ENCODE measurements around the gene NPAS1.
"Not testable (repeated sequence)": the region's sequence is repeated elsewhere in the genome, so short reads cannot be mapped to it uniquely, and the experiment has no call there.

NPAS1 gene

GRCh38 chr19:47049307-47049700, 29.7 kb downstream of the NPAS1 start:
- TF ChIP-seq, protein P1, sequence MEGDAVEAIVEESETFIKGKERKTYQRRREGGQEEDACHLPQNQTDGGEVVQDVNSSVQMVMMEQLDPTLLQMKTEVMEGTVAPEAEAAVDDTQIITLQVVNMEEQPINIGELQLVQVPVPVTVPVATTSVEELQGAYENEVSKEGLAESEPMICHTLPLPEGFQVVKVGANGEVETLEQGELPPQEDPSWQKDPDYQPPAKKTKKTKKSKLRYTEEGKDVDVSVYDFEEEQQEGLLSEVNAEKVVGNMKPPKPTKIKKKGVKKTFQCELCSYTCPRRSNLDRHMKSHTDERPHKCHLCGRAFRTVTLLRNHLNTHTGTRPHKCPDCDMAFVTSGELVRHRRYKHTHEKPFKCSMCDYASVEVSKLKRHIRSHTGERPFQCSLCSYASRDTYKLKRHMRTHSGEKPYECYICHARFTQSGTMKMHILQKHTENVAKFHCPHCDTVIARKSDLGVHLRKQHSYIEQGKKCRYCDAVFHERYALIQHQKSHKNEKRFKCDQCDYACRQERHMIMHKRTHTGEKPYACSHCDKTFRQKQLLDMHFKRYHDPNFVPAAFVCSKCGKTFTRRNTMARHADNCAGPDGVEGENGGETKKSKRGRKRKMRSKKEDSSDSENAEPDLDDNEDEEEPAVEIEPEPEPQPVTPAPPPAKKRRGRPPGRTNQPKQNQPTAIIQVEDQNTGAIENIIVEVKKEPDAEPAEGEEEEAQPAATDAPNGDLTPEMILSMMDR (conservative IDR thresholded peaks at IDR 0.05; ENCODE audit: low read length) = no peak
- DNase-seq (ENCODE audit: low read depth) = peak; percentile 84
- no peak overlapping the region for H3K4me3 ChIP-seq (ENCODE audit: low read length)

- H3K4me3 ChIP-seq (ENCODE audit: low read length); DNase-seq (ENCODE audit: low read depth): not testable (repeated sequence)
Measured at GRCh38 chr19:47050562-47050961, 30.9 kb downstream of the NPAS1 start.

GRCh38 chr19:47056411-47056810, 36.8 kb downstream of the NPAS1 start:
- no peak for DNase-seq (ENCODE audit: low read depth)
- TF ChIP-seq, protein P1 (conservative IDR thresholded peaks at IDR 0.05; ENCODE audit: low read length) = no peak
- H3K4me3 ChIP-seq (ENCODE audit: low read length) = no peak overlapping the region

GRCh38 chr19:47057328-47057727, 37.7 kb downstream of the NPAS1 start:
- TF ChIP-seq, protein P1 (conservative IDR thresholded peaks at IDR 0.05; ENCODE audit: low read length) = no peak
- DNase-seq (ENCODE audit: low read depth) = no peak
- no peak overlapping the region for H3K4me3 ChIP-seq (ENCODE audit: low read length)

DNA sequence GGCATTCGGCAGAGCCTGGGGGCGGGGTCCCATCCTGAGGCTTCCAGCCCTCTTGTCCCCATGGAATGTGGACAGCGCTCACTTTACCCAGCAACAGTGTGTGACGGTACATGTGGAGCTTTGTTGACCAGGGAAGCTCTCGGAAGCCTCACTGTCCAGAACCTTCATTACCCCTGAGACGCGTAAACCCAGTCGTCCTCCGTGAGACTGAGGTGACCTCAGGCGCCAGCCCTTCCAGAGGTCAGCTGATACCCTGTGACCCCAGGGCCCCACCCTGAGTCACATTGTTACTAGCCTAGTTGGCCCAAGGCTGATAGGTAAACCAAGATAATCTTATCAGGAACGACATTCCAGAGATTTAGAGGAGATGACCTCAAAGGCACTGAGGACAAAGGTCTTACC, 39.0 kb downstream of the NPAS1 start:
- H3K4me3 ChIP-seq (ENCODE audit: low read length) = no peak overlapping the region
- DNase-seq (ENCODE audit: low read depth) = no peak
- TF ChIP-seq, protein P1 (conservative IDR thresholded peaks at IDR 0.05; ENCODE audit: low read length) = no peak

DNA sequence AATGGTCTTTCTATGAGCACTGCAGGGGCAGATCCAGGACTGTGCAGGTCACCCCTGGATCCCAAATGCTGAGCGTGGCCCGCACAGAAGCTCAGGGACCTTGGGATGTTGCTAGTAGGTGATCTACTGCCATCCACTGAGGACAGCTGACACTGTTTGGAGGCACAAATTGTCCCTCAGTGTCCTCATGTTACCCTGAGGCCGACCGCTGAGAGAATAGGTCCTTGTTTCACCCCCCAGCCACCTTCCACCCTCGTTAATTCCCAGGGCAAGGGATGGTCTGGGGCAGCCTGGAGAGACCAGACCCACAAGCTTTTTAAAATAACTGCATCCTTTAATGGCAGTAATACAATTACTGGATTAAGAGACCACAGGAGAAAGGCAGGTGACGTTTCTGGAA, 44.2 kb downstream of the NPAS1 start:
- H3K4me3 ChIP-seq (ENCODE audit: low read length) = no peak overlapping the region
- TF ChIP-seq, protein P1 (conservative IDR thresholded peaks at IDR 0.05; ENCODE audit: low read length) = no peak
- no peak for DNase-seq (ENCODE audit: low read depth)

GRCh38 chr19:47065242-47065641, 45.6 kb downstream of the NPAS1 start:
- no peak for DNase-seq (ENCODE audit: low read depth)
- TF ChIP-seq, protein P1 (conservative IDR thresholded peaks at IDR 0.05; ENCODE audit: low read length) = no peak
- no peak overlapping the region for H3K4me3 ChIP-seq (ENCODE audit: low read length)

All from AG10803 (cell line).